GM12874 (cell line): ENCODE results near the gene MLX.

Experiments used
- CTCF ChIP-seq: IDR thresholded peaks from 2 replicates; pipeline ENCODE4 v1.5.1; 2011; ENCODE audit warnings: low read depth, mild to moderate bottlenecking, control low read depth, low read length, moderate library complexity; ENCODE audit not compliant: insufficient read depth

The MLX gene

DNA sequence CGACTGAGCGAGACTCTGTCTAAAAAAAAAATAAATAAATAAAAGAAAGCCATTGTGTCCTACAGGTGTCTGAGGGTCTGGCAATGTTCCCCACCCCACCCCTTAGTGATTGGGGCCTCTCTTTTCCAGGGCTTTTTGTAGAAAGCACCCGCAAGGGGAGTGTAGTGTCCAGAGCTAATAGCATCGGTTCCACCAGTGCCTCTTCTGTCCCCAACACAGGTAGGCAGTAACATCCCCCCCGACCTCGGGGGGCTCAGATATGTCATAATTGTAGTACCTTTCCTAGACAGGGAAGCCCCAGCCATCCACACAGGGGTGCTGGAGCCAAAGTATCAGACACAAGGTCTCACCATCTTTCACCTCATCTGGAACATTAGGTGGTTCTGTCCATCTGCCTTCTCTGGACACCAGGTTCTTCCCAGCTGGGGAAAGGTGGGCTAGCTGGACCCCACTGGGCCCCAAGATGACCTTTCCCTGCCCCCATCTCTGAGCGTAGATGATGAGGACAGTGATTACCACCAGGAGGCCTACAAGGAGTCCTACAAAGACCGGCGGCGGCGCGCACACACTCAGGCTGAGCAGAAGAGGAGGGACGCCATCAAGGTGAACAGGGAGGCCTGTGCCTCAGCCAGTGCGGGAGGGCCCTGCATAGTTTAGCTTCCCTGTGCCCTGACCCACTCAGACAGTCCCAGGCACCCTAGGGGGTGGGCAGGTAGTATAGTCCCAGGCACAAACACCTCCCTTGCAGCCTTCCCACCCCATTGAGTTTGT, 1.6 kb downstream of the MLX start:
- TF ChIP-seq CTCF, result no peak

DNA sequence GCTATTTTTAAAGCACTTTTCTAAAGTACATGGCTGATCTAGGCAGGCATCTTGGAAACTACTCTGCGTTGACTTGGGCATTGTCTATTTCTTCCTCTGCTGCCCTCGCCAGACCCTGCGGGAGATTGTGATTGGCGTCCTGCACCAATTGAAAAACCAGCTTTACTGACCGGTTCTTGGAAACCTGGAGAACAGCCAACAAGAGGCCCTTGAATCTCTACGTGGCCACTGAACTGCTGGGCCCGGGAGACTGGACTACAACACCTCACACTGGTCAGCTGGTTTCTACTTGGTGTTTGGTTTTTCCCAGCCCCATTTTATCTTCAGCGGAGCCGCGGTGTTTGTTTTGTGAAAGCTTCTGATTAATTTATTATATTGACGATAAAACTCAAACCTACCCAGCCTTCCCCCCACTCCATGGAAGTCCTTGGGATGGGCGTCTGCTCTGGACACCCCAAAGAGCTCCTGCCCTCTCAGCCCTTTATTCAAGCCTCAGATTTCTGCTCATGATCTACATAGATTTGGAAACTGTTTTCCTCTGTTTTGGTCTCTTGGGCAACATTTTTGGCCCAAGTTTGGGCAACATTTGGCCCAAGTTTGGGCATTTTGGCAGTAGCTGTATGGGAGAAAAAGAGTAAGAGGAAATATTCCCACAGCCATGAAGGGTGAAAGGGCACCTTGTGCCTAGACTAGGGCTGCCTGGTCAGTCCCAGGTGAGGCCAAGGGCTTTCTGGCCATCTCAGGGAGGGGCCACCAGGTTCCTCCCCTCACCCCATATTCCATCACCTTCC, 4.7 kb downstream of the MLX start:
- no peak for TF ChIP-seq CTCF

GRCh38 chr17:42573095-42573494, 6.2 kb downstream of the MLX start:
- TF ChIP-seq CTCF, result no peak

- TF ChIP-seq CTCF, result no peak
These were observed 7.6 kb downstream of the MLX start for GRCh38 chr17:42574463-42574862.

GRCh38 chr17:42577140-42577531, 10.2 kb downstream of the MLX start:
- no peak for TF ChIP-seq CTCF

DNA sequence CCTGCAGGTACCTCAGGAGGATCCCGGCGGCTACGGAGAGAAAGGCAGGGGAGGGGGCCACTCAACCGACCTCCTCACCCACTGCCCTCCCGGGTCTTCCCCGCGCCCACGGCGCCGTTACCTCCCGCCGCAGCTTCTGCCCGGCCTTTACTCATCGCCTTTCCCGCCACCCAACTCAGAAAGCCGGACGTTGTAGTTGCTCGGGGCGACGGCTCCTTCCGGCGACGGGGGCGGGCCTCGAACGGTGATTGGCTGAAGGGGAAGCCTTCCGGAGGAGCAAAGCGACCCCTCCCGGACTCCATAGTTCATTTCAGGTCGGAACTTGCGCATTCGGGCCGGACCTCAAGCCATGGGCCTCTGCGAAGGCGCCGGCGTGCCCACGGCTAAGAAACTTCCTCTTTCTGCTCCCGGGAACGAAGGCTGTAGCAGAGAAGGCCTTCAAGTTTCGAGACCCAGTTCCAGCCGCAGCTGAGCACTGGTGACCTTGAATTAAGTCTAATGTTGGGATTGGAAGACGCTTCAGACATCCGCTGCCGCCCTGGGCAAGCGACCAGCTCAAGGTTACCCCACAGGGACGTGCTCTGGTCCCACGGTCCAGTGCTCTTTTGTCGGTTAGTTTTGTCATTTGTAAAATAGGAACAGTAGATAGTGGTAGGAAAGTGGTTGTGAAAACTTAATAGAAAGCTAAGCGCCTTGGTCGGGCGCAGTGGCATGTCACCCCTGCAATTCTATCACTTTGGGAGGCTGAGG, 10.8 kb downstream of the MLX start, which contains the start of gene PSMC3IP:
TSS of gene PSMC3IP (minus strand) at position 198 of the 750 bp plus-strand sequence. CDS start at position 155, 43 bp downstream.
- TF ChIP-seq CTCF, result peak; percentile 69
